OCI-LY3 (cell line): Measurements from ENCODE around the gene ATP8A2.

Experiments
- H2AFZ ChIP-seq: fragments of 200-600, 300-600 bp; shearing (Covaris generic); 2 replicates; pipeline ENCODE4 v1.6.0; 2014; ENCODE audit warnings: antibody characterized with exemption, low read depth, low read length
- H3K27ac ChIP-seq: fragments of 200-600, 300-600 bp; sonication (generic); 2 replicates; pipeline ENCODE4 v1.5.1; 2014; ENCODE audit warnings: mild to moderate bottlenecking, low read length, moderate library complexity, mixed read lengths
- H3K27me3 ChIP-seq: fragments of 200-600, 300-600 bp; sonication (generic); 2 replicates; pipeline ENCODE4 v1.6.1; 2014; ENCODE audit warnings: low read depth, low read length, mixed read lengths
- H3K36me3 ChIP-seq: fragments of 200-600, 300-600 bp; sonication (generic); replicated peaks from 2 replicates; pipeline ENCODE3; 2014; ENCODE audit warnings: low read depth, low read length, mixed read lengths
- H3K4me1 ChIP-seq: fragments of 300-600, 200-600 bp; sonication (generic); 2 replicates; pipeline ENCODE4 v1.6.1; 2014; ENCODE audit warnings: low read length, mixed read lengths
- H3K4me2 ChIP-seq: fragments of 200-600, 300-600 bp; sonication (generic); 2 replicates; pipeline ENCODE4 v1.6.1; 2014; ENCODE audit warnings: low read length, mixed read lengths
- H3K4me3 ChIP-seq: fragments of 300-600, 200-600 bp; sonication (generic); 2 replicates; pipeline ENCODE4 v1.5.1; 2014; ENCODE audit warnings: antibody characterized with exemption, mild to moderate bottlenecking, low read length, moderate library complexity
- H3K79me2 ChIP-seq: fragments of 300-600, 200-600 bp; shearing (Covaris generic); 2 replicates; pipeline ENCODE4 v1.6.1; 2014; ENCODE audit warnings: mild to moderate bottlenecking, low read length, mixed read lengths
- H3K9ac ChIP-seq: fragments of 300-600, 200-600 bp; shearing (Covaris generic); 2 replicates; pipeline ENCODE4 v1.6.0; 2014; ENCODE audit warnings: mild to moderate bottlenecking, low read length, moderate library complexity
- H3K9me3 ChIP-seq: fragments of 200-600, 300-600 bp; shearing (Covaris generic); 2 replicates; pipeline ENCODE4 v1.6.1; 2014; ENCODE audit warnings: low read length, mixed read lengths; ENCODE audit not compliant: insufficient read depth
- H4K20me1 ChIP-seq: fragments of 200-600, 300-600 bp; sonication (generic); 2 replicates; pipeline ENCODE4 v1.6.1; 2016; ENCODE audit warnings: low read length, mixed read lengths; ENCODE audit not compliant: insufficient read depth
- EZH2phosphoT487 ChIP-seq: fragments of 200-600 bp; shearing (Covaris generic); IDR thresholded peaks from 2 replicates; pipeline ENCODE4 v1.6.1; 2018; ENCODE audit warnings: antibody characterized with exemption, mixed run types, low read depth
- TF ChIP-seq, protein P1 (sequence below): fragments of 200-600, 300-600 bp; sonication (generic); IDR thresholded peaks from 2 replicates; pipeline ENCODE4 v1.5.1; 2014; ENCODE audit warnings: antibody characterized with exemption, low read length, low read depth

Gene ATP8A2

DNA sequence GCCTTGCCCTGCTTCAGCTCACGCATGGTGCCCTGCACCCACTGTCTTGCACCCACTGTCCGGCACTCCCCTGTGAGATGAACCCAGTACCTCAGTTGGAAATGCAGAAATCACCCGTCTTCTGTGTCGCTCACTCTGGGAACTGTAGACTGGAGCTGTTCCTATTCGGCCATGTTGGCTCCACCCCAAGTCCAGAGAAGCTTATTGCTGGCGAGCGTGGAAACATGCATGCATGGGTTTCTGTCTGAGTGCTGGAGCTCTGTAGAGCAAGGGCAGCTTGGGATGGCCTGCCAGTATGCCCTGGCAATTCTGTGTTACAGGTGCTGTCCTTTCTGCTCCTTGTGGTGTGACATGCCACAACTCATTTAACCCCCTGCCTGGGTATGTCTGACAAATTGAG is 527.2 kb downstream of the ATP8A2 start:
- H3K27me3 ChIP-seq = no peaks in the 10 kb centered on the region
- H3K4me2 ChIP-seq = no peak overlapping the region
- no peak overlapping the region for H3K9ac ChIP-seq
- H3K27ac ChIP-seq = no peak overlapping the region
- H3K79me2 ChIP-seq = no peaks in the 10 kb centered on the region
- H3K4me1 ChIP-seq = peaks cover 27% of the 10 kb centered on the region
- no peak overlapping the region for H3K4me3 ChIP-seq
- H2AFZ ChIP-seq = no peak overlapping the region
- H4K20me1 ChIP-seq = no peaks in the 10 kb centered on the region
- H3K36me3 ChIP-seq = no peaks in the 10 kb centered on the region
- H3K9me3 ChIP-seq = no peaks in the 10 kb centered on the region; the same call in 1 of the 2 replicates
- TF ChIP-seq, protein P1, sequence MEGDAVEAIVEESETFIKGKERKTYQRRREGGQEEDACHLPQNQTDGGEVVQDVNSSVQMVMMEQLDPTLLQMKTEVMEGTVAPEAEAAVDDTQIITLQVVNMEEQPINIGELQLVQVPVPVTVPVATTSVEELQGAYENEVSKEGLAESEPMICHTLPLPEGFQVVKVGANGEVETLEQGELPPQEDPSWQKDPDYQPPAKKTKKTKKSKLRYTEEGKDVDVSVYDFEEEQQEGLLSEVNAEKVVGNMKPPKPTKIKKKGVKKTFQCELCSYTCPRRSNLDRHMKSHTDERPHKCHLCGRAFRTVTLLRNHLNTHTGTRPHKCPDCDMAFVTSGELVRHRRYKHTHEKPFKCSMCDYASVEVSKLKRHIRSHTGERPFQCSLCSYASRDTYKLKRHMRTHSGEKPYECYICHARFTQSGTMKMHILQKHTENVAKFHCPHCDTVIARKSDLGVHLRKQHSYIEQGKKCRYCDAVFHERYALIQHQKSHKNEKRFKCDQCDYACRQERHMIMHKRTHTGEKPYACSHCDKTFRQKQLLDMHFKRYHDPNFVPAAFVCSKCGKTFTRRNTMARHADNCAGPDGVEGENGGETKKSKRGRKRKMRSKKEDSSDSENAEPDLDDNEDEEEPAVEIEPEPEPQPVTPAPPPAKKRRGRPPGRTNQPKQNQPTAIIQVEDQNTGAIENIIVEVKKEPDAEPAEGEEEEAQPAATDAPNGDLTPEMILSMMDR = no peak
- no peak for TF ChIP-seq EZH2phosphoT487

DNA sequence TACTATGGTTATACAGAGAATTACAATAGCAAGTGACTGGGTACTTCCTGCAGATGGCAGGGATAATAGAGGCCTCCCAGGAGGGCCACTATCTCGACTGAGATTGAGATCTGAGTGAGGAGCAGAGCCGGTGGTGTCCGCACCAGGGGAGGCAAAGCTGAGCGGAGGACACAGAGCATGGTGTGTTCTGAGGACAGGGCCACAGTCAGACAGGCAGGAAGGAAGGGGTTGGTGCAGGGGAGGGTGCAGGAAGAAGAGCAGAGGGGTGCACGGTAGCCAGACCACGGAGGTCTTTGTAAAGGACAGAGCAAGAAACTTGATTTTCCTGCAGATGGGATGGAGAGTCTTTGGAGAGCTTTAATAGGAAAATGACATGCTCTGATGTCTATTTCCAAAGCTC is 527.7 kb downstream of the ATP8A2 start:
- H3K4me2 ChIP-seq = no peak overlapping the region
- no peak overlapping the region for H2AFZ ChIP-seq
- H3K9ac ChIP-seq = no peak overlapping the region
- no peak overlapping the region for H3K4me3 ChIP-seq
- no peaks in the 10 kb centered on the region for H3K27me3 ChIP-seq
- H3K27ac ChIP-seq = no peak overlapping the region
- TF ChIP-seq, protein P1 = no peak
- no peak for TF ChIP-seq EZH2phosphoT487
- no peaks in the 10 kb centered on the region for H4K20me1 ChIP-seq
- H3K4me1 ChIP-seq = peaks cover 27% of the 10 kb centered on the region
- H3K36me3 ChIP-seq = no peaks in the 10 kb centered on the region
- H3K9me3 ChIP-seq = no peaks in the 10 kb centered on the region; the same call in 1 of the 2 replicates
- no peaks in the 10 kb centered on the region for H3K79me2 ChIP-seq

DNA sequence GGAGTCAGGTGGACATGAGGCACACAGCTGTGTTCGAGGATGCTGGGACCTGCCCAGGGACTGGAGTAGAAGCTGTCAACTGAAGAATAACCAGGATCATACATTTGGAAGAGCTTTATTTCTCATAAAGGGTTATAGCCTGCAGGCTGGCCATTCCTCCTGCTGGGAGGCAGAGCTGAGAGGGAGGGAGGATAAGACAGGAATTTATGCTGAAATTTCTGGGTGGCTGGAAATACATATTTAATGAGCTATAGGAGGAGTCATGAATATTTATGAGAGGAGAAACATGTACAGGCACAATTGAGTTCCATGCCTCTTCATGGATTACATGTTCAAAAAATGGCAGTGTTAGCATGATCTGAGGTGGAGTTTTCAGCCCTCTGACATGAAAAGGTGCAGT is 528.2 kb downstream of the ATP8A2 start:
- Histone ChIP-seq H3K36me3 (no peaks in the 10 kb centered on the region), H3K4me3 (no peak overlapping the region), H4K20me1 (no peaks in the 10 kb centered on the region), H3K4me2 (no peak overlapping the region), H3K9me3 (no peaks in the 10 kb centered on the region; the same call in 1 of the 2 replicates), H3K27ac (no peak overlapping the region), H3K9ac (no peak overlapping the region), H3K79me2 (no peaks in the 10 kb centered on the region), H3K27me3 (no peaks in the 10 kb centered on the region), H2AFZ (no peak overlapping the region), H3K4me1 (peaks cover 27% of the 10 kb centered on the region)
- TF ChIP-seq, protein P1 = no peak
- TF ChIP-seq EZH2phosphoT487 = no peak

DNA sequence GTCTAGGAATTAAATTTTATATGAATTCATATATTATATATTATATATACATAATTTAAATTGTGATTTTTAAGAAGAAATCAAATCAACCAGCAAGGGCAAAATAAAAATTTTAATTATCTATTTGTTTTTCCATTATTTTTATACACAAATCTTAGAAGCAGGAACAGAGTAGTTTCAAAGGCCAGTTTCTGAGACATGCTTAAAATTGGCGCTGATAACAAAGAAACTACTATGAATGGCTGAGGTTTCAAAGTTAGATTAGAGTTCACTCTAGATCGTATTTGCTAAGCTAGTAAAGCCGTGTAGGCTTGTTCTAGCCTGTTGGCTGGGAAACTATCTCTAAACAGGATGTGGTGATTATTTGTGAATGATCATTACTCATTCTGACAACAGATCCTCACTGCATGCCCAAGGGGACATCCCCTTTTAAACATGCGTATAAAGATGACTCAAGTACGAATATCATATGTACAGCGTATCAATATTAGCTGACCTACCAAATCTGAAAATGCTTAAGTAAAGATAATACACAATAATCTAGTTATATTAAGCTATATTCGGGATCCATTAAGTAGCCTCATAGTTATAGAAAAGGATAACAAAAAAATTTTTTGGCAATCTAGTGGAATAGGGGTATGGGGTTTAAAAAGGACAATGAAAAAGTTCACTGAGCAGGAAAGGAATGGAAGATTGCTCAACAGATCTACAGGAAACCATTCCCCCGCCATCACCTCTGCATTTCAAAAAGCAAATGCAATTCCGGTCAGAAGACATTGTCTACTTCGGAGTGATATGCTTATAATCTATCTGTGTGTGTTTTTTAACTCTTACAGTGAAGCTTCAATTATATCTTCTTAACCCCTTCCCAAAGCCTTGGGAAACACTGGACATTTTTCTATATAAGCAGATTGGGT is 529.9 kb downstream of the ATP8A2 start:
- H3K36me3 ChIP-seq = no peaks in the 10 kb centered on the region
- H3K27ac ChIP-seq = no peak overlapping the region
- TF ChIP-seq, protein P1 = no peak
- no peak for TF ChIP-seq EZH2phosphoT487
- H4K20me1 ChIP-seq = no peaks in the 10 kb centered on the region
- no peak overlapping the region for H3K9ac ChIP-seq
- no peaks in the 10 kb centered on the region for H3K27me3 ChIP-seq
- no peak overlapping the region for H3K4me3 ChIP-seq
- no peaks in the 10 kb centered on the region; the same call in 1 of the 2 replicates for H3K9me3 ChIP-seq
- H2AFZ ChIP-seq = no peak overlapping the region
- no peaks in the 10 kb centered on the region for H3K79me2 ChIP-seq
- peak overlapping the region; percentile 34 for H3K4me2 ChIP-seq
- H3K4me1 ChIP-seq = peaks cover 42% of the 10 kb centered on the region
